HT-29 (cell line): ENCODE measurements around the gene AQP5. TPM values are rescaled to one million over a fixed set of nuclear protein-coding genes. Genes with fewer than 3 reads are reported as not detected.

Experiments
- DNase-seq: peaks from one replicate; pipeline ENCODE4 v3.0.0-alpha.2; 2015; ENCODE audit warnings: low spot score
- total RNA-seq: library from RNA; depleted of rRNA; stranded (reverse); fragments of >200 nt; shearing (Covaris generic); gene quantifications from 2 replicates; pipeline ENCODE4 v1.2.3, GENCODE V29; 2014; rRNA removed

AQP5 gene
- 109 and 110 TPM in 2 replicates for total RNA-seq

GRCh38 chr12:49961111-49961922, at the start of gene AQP5:
TSS of gene AQP5 (plus strand) at chr12:49961872. CDS start at chr12:49962018, 146 bp downstream.
- DNase-seq, result no peak

- no peak for DNase-seq
Measured at GRCh38 chr12:49912345-49913255, 49.1 kb upstream of the AQP5 start.

DNA sequence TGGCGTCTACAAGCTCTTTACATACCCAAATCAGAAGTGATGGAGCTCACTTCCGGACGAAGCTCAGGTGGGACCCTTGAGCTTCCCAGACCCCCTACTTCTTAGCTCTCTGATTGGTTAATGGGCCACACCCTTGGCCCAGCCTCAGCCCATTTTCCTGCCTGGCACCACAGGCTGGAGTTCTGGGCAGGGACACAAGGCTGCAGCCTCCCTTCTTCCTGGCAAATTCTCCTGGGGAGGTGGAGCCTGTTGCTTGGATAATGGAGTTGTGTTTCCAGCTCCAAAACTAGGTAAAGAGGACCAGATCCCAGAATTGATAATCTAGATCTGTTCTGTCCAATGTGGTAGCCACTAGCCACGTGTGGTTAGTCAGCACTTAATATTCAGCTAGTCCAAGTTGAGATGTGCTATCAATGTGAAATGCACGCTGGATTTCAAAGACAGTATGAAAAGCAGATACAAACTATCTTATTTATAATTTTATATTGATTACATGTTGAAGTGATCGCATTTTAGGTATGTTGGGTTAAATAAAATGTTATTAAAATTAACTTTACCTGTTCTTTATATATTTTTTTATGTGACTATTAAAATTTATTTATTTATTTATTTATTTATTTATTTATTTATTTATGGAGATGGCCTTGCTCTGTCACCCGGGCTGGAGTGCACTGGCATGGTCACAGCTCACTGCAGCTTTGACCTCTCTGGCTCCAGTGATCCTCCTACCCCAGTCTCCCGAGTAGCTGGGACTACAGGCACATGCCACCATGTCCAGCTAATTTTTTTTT, 45.3 kb upstream of the AQP5 start:
- DNase-seq, result no peak

DNA sequence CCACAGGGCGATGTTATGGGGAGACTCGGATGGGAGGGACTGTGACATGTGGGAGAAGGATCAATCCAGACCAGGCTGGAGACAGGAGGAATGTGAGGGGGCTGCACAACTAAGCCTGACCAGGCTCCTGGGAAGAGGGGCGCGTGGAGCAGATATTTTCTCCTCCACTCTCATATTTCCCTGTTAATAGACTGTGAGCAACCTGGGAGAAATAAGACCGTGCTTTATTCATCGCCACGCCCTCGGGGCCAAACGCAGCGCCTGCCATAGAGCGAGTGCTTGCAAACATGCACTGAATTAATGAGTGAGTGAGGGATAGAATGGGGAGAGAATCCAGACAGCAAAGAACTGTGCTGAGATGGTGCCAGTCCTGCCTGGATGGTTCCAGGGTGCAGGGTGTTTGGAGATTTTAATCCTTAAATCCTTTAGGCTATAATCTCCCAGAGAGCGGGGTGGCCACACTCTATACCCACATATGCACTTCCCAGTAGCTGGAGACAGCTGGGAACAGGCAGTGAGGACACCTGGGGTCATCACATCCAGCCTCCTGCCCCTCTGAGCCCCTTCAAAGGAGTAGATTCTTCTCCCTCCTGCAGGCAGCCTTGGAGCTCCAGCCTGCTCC, 44.4 kb upstream of the AQP5 start:
- no peak for DNase-seq

DNA sequence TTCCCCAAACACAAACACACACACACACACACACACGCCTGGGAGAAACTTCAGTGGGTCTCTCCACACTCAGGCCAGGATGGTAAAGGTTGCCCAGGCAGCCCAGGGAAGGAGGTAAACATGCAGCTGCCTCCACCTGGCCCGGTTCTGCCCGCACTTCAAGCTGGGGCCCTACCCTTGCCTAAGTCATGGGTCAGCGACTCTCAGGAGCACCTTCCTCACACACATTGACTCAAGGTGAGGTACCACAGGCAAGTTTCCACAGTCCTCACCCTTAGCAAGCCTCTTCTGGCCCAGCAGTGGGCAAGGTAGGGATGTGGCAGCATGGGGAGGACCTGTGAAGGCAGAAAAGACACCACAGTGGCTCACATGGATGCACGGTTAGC, 43.9 kb upstream of the AQP5 start:
- no peak for DNase-seq

DNA sequence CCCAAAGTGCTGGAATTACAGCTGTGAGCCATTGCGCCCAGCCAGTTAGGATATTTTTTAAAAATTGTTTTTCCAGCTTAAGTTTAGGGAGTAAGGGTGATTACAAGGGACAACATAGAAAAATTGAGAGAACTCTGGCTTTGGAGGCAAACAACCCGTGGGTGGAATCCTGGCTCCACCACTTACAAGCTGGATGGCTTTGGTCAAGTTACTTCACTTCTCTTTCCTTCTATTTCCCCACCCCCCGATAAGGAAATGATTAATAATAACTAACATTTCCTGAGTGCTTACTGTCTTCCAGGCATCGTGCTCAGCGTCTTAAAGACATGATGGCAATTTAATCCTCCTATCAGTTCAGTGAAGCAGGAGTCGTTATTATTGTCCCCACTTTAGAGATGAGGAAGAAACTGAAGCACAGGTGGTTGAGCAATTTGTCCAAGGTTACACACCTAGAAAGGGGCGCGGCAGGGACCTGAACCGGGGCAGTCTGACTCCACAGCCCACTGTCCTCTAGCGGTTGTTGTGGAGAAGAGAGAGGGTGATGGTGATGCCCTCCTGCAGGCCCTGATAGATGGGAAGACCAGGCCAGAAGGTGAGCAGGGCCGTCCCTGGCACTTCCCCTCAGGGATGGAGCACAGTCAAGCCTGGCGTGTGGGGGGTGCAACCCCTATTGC, 41.3 kb upstream of the AQP5 start:
- DNase-seq, result peak; percentile 19

DNA sequence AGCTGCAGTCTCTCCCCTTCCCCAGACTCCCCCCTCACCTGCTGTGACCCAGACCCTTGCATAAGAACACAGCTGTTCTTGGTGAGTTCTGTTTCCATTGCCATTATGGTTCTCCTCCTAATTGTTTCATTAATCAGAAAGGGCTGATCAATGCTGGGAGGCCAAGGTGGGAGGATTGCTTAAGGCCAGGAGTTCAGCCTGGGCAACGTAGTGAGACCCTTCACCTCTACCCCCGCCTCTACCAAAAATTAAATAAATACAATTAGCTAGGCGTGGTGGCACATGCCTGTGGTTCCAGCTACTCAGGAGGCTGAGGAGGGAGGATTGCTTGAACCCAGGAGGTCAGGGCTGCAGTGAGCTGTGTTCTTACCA, 40.8 kb upstream of the AQP5 start:
- DNase-seq, result no peak

DNA sequence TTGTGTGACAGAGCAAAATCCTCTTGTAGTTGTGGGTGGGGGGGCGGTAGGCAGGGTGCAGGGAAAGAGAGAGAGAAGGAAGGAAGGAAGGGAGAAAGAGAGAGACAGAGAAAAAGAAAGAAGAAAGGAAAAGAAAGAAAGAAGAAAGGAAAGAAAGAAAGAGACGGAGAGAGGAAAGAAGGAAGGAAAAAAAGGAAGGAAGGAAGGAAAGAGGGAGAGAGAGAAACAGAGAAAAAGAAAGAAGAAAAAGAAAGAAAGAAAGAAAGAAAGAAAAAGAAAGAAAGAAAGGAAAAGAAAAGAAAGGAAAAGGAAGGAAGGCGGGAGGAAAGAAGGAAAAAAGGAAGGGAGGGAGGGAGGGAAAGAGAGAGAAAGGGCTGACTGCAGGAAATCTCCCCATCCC, 40.4 kb upstream of the AQP5 start:
- no peak for DNase-seq

- DNase-seq, result no peak
Measured at GRCh38 chr12:49921936-49922335, 39.7 kb upstream of the AQP5 start.

- no peak for DNase-seq
Measured at GRCh38 chr12:49922349-49923034, 39.2 kb upstream of the AQP5 start.

- DNase-seq, result no peak
Measured at GRCh38 chr12:49923035-49923644, 38.5 kb upstream of the AQP5 start.

DNA sequence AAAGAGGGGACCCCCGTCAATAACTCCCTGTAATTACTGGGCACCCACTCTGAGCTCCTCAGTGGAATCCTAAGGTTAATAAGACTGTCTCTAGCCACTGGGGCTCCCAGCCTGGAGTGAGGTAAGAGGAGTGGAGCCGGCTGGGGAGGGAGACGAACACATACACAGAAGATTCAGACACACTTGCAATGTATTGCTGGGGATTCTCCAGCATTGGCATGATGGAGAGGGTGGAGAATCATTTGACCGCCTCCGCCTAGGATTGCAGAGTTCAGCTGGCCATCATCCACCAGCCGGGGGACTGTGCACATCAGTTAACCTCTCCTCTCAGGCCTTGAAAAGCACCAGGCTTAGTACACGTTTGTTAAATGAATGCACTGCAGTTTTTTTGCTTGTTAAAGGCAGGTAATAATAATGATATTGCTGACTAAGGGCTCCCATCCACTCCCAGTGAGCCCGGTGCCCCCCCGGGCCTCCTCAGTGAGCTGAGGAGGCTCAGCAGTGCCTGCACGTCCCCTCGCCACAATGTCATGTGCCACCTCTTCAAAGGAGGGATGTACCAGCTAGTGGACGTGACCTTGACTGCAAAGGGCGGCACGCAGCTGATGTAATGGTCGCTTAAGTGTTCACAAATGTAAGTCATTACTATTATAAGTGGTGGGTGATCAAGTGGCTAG, 37.7 kb upstream of the AQP5 start:
- DNase-seq, result no peak

DNA sequence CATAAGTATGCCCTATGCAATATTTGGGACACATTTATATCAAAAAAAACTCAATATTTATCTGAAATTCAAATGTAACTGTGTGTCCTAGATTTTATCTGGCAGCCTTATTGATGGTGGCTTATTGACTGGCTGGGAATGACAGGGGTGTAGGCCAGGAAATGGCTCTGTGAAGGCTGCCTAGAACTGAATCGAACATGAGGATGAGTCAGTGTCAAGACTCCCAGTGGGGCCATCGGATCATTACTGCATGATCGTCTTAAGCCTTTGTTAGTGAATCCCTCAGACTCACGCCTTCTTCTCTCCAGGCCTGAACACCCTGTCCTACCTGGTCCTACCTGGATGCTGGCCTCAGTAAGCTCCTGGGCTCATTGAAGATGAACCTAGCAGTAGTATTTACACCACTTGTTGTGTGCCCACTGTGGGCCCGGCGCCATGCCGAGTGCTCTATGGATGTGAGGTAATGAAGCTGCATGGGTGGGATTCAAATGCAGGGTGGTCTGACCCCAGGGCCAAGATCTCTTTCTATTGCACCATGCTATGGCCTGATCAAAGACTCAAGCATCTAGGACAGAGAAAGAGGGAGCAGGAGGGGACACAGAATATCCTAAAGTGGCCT, 36.9 kb upstream of the AQP5 start:
- DNase-seq, result no peak

DNA sequence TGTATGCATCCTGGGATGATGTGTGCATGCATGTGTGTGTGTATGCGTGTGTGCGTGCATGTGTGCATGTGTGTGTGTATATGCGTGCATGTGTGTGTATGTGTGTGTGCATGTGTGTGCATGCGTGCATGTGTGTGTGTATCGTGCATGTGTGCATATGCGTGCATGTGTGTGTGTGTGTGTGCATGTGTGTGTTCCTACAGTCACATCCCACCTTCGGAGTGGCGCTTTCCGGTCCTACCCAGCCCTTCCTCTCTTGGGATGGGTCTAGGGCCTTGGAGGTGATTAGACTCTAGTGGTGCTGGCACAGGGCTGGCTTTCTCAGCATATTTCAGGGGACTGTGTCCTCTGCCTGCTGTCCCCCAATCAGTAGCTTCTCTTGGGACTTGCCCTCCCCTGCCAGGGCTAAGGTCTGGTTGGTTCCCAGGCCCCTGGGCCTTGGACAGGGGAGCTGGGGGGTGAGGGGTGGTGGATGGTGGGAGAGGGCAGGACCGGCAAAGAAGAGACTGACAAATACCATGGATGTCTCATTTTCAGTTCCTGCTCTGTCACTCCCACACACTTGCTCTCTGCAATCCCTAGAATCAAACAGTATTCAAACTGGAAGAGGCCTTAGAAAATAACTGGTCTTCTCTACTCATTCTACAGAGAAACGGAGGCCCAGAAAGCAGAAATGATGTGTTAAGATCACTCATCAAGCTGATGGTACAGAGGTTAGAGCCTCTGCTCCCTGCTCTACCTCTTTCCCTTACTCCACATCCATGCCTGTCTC, 36.1 kb upstream of the AQP5 start:
- no peak for DNase-seq

GRCh38 chr12:49928471-49928870, 33.2 kb upstream of the AQP5 start:
- DNase-seq, result no peak

DNA sequence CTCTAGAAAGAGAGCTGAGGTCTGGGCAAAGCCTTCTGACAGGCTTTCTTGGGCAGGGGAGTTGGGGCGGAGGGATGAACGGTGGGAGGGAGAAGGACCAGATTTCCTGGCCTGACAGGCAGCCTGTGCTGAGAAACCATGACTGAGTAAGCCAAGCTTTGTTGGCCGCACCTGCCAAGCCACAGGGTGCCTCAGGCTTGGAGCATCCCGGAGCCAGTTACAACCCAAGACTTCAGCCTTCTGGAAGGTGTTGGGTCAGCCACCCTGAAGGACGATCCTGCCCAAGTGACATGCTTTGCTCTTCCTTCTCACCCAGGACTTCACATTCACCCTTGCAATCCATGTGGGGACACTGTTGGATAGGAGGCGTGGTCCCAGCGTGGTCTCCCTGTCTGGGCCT, 32.1 kb upstream of the AQP5 start:
- DNase-seq, result no peak

- no peak for DNase-seq
Measured at GRCh38 chr12:49930515-49931288, 31.0 kb upstream of the AQP5 start.
